ENCODE results near the gene NUTF2.

GRCh38 chr16:67909056-67909742 is 62.5 kb downstream of the NUTF2 start:
- no peak for TF ChIP-seq CTCF (conservative IDR thresholded peaks at IDR 0.05 in 1 of 2, IDR thresholded peaks at IDR 0.05 in 1 of 2; ENCODE audit: low read depth in 1 of 2, low read length in 2 of 2)
- TF ChIP-seq EZH2 (IDR thresholded peaks at IDR 0.05; ENCODE audit: low read length, missing control alignments) = no peak

All from fibroblast of lung (primary cell).